M059J (cell line): ENCODE results near the gene MUC6. TPM values are rescaled to one million over a fixed set of nuclear protein-coding genes. Genes with fewer than 3 reads are reported as not detected.

Experiments
- DNase-seq: peaks from one replicate; pipeline ENCODE4 v3.0.0-alpha.2; 2012; ENCODE audit warnings: low read depth
- total RNA-seq: library from RNA; depleted of rRNA; stranded (reverse); fragments of >200 nt; shearing (Covaris generic); gene quantifications from 2 replicates; pipeline ENCODE4 v1.2.3, GENCODE V29; 2014

MUC6 gene
- total RNA-seq, 1 experiment from 2014 or later = not detected

GRCh38 chr11:1052133-1053011 lies 15.9 kb upstream of the MUC6 start:
- no peak for DNase-seq

GRCh38 chr11:1051356-1052132 lies 15.0 kb upstream of the MUC6 start:
- no peak for DNase-seq

GRCh38 chr11:1050581-1051355 lies 14.2 kb upstream of the MUC6 start:
- DNase-seq = peak; percentile 67

- no peak for DNase-seq
Observed at GRCh38 chr11:1049911-1050580, 13.5 kb upstream of the MUC6 start.

GRCh38 chr11:1049431-1049891 lies 12.9 kb upstream of the MUC6 start:
- DNase-seq = no peak

- DNase-seq = no peak
Observed at GRCh38 chr11:1049071-1049405, 12.5 kb upstream of the MUC6 start.

GRCh38 chr11:1048375-1049070 lies 12.0 kb upstream of the MUC6 start:
- no peak for DNase-seq

- no peak for DNase-seq
Observed at GRCh38 chr11:1047595-1048156, 11.2 kb upstream of the MUC6 start.

GRCh38 chr11:1044160-1044559 lies 7.6 kb upstream of the MUC6 start:
- no peak for DNase-seq

- DNase-seq = no peak
Observed at GRCh38 chr11:1043563-1044096, 7.1 kb upstream of the MUC6 start.

- no peak for DNase-seq
Observed at GRCh38 chr11:1042626-1043562, 6.4 kb upstream of the MUC6 start.

GRCh38 chr11:1041936-1042608 lies 5.6 kb upstream of the MUC6 start:
- DNase-seq = no peak

- no peak for DNase-seq
Observed at GRCh38 chr11:1041471-1041870, 5.0 kb upstream of the MUC6 start.

- no peak for DNase-seq
Observed at GRCh38 chr11:1041149-1041467, 4.6 kb upstream of the MUC6 start.

GRCh38 chr11:1040428-1041148 lies 4.1 kb upstream of the MUC6 start:
- DNase-seq = peak; percentile 88

- DNase-seq = peak; percentile 86
Observed at GRCh38 chr11:1039481-1040427, 3.2 kb upstream of the MUC6 start.

GRCh38 chr11:1038921-1039320 lies 2.4 kb upstream of the MUC6 start:
- DNase-seq = no peak
